ENCODE data around the gene TCF19. TPM values are rescaled to one million over a fixed set of nuclear protein-coding genes. Genes with fewer than 3 reads are reported as not detected.
A peak's percentile ranks its signal among the peaks of the same experiment; 100 is the strongest.

The TCF19 gene
- total and polyA plus RNA-seq, 10 of the 15 experiments (the other 5 are each of a cell fraction or from before 2014, with no cell fraction given), result 7.7 to 103 (median 53.3) TPM

DNA sequence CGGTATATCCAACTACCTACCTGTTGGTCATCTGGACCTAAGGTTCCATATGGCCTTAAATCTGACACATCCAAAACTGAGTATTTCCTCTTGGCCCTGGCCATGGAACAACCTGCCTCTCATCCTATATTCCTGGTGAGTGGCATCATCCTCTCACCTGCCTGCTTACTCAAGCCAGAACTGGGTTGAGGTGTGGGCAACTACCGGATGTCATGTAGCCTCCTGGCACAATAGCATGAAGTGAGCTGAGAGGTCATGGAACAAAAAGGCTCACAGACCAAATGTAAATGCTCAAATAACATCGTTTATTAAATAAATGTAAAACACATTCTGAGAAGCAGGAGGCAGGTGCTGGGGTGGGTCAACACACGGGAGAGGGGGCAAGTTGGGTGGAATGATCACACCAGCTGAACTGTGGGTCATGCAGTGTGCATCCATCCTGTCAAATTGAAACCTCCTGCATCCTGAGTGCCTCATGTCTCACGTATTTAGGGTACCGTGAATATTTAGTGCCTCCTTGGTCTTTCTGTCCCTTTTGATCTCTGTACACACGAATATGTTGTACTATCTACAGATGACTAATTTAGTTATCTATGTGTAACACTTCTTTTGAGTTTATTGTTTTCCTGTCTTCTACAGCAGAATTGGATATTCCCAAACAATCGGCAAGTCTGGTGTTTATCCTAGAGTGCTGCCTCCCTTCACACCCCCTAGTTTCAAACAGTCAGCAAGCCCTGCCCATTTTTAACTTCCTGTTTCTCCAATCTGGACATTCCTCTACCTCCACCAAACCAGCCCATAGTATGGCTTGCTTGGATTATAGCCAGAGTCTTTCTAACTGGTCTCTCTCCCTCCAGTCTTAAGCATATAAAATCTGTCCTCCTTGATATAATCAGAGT is 20.0 kb downstream of the TCF19 start (continued):
- no peak for TF ChIP-seq BCL3 (IDR thresholded peaks at IDR 0.05; ENCODE audit: borderline replicate concordance, insufficient read depth, low read depth, low read length, poor library complexity, severe bottlenecking)
- no peak for TF ChIP-seq ZNF622 (IDR thresholded peaks at IDR 0.05)
- TF ChIP-seq, protein P1, sequence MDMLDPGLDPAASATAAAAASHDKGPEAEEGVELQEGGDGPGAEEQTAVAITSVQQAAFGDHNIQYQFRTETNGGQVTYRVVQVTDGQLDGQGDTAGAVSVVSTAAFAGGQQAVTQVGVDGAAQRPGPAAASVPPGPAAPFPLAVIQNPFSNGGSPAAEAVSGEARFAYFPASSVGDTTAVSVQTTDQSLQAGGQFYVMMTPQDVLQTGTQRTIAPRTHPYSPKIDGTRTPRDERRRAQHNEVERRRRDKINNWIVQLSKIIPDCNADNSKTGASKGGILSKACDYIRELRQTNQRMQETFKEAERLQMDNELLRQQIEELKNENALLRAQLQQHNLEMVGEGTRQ (IDR thresholded peaks at IDR 0.05; ENCODE audit: borderline replicate concordance, low read depth, low read length), result no peak
- peak; percentile 34; the same call in 1 of the 2 replicates for TF ChIP-seq IKZF1 (conservative IDR thresholded peaks at IDR 0.05)
- TF ChIP-seq STAT1 (conservative IDR thresholded peaks at IDR 0.05), result no peak
- TF ChIP-seq SIX5 (IDR thresholded peaks at IDR 0.05; ENCODE audit: low read depth, low read length, severe bottlenecking), result no peak
- no peak for TF ChIP-seq TBL1XR1 (IDR thresholded peaks at IDR 0.05; ENCODE audit: low read depth, low read length)
- 0 out of 2 replicates have a peak, but pooled peaks have one; percentile 18 for TF ChIP-seq ZBED1 (IDR thresholded peaks at IDR 0.05; ENCODE audit: borderline replicate concordance)
- no peak for TF ChIP-seq MEF2A (IDR thresholded peaks at IDR 0.05; ENCODE audit: insufficient read depth, low read depth, low read length)
- no peak for TF ChIP-seq LARP7 (IDR thresholded peaks at IDR 0.05)
- TF ChIP-seq RUNX3 (IDR thresholded peaks at IDR 0.05; ENCODE audit: low read length), result peak; percentile 34; the same call in 1 of the 2 replicates
- TF ChIP-seq JUNB (IDR thresholded peaks at IDR 0.05), result peak; percentile 39
- TF ChIP-seq RBBP5 (conservative IDR thresholded peaks at IDR 0.05), result no peak
- no peak for TF ChIP-seq ASH2L (IDR thresholded peaks at IDR 0.05; ENCODE audit: borderline replicate concordance, low read depth)
- no peak for TF ChIP-seq ZNF384 (IDR thresholded peaks at IDR 0.05; ENCODE audit: borderline replicate concordance, low read depth, low read length)
- TF ChIP-seq RAD21 (IDR thresholded peaks at IDR 0.05; ENCODE audit: insufficient read depth, low read depth, low read length), result no peak
- TF ChIP-seq FOXM1 (IDR thresholded peaks at IDR 0.05; ENCODE audit: low read depth, low read length), result peak; percentile 29; the same call in 1 of the 2 replicates
- TF ChIP-seq NFIC (IDR thresholded peaks at IDR 0.05; ENCODE audit: low read depth, low read length), result peak; percentile 38; the same call in 1 of the 2 replicates
- 0 out of 2 replicates have a peak, but pooled peaks have one; percentile 35 for TF ChIP-seq TCF12 (IDR thresholded peaks at IDR 0.05; ENCODE audit: low read depth, low read length)
- no peak for TF ChIP-seq BRCA1 (IDR thresholded peaks at IDR 0.05; ENCODE audit: low read depth, low read length)
- TF ChIP-seq IKZF2 (IDR thresholded peaks at IDR 0.05), result 0 out of 4 replicates have a peak, but pooled peaks of 1 of the 2 experiments have one; percentile 18
- TF ChIP-seq, protein P2, sequence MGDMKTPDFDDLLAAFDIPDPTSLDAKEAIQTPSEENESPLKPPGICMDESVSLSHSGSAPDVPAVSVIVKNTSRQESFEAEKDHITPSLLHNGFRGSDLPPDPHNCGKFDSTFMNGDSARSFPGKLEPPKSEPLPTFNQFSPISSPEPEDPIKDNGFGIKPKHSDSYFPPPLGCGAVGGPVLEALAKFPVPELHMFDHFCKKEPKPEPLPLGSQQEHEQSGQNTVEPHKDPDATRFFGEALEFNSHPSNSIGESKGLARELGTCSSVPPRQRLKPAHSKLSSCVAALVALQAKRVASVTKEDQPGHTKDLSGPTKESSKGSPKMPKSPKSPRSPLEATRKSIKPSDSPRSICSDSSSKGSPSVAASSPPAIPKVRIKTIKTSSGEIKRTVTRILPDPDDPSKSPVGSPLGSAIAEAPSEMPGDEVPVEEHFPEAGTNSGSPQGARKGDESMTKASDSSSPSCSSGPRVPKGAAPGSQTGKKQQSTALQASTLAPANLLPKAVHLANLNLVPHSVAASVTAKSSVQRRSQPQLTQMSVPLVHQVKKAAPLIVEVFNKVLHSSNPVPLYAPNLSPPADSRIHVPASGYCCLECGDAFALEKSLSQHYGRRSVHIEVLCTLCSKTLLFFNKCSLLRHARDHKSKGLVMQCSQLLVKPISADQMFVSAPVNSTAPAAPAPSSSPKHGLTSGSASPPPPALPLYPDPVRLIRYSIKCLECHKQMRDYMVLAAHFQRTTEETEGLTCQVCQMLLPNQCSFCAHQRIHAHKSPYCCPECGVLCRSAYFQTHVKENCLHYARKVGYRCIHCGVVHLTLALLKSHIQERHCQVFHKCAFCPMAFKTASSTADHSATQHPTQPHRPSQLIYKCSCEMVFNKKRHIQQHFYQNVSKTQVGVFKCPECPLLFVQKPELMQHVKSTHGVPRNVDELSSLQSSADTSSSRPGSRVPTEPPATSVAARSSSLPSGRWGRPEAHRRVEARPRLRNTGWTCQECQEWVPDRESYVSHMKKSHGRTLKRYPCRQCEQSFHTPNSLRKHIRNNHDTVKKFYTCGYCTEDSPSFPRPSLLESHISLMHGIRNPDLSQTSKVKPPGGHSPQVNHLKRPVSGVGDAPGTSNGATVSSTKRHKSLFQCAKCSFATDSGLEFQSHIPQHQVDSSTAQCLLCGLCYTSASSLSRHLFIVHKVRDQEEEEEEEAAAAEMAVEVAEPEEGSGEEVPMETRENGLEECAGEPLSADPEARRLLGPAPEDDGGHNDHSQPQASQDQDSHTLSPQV (IDR thresholded peaks at IDR 0.05), result no peak

All from GM12878 (cell line).